SK-N-SH (cell line): ENCODE results near the gene TECPR2. TPM values are rescaled to one million over a fixed set of nuclear protein-coding genes. Genes with fewer than 3 reads are reported as not detected.

Source experiments
- CTCF ChIA-PET: fragments of 300-600, 350-600 bp; formaldehyde crosslinking; extraction: SDS; loops from one replicate; lab custom pipeline; 2021; lab: Yijun Ruan, JAX
- POLR2A ChIA-PET: fragments of 350-600 bp; sonication (Branson Sonifier 250); formaldehyde crosslinking; extraction: SDS; loops from one replicate; lab custom pipeline; 2020; ENCODE audit warnings: antibody characterized with exemption, inconsistent platforms; lab: Yijun Ruan, JAX
- DNase-seq: peaks from one replicate; pipeline ENCODE4 v3.0.0; 2012
- H2AFZ ChIP-seq: fragments of 200-600 bp; sonication (generic); 2 replicates; pipeline ENCODE4 v1.8.1; 2016; ENCODE audit warnings: antibody characterized with exemption, mild to moderate bottlenecking, low read depth
- H3F3A ChIP-seq: fragments of 200-600 bp; sonication (generic); replicated peaks from 2 replicates; pipeline ENCODE3; 2016; ENCODE audit warnings: antibody characterized with exemption, mild to moderate bottlenecking; ENCODE audit not compliant: insufficient read depth
- H3K27ac ChIP-seq, 2 experiments: fragments of 200-500 bp in 1 of 2; fragments of 200-600 bp in 1 of 2; sonication (Bioruptor generic) in 1 of 2; sonication (generic), shearing (Covaris generic) in 1 of 2; 2 replicates each; pipeline versions ENCODE4 v1.5.1 to v1.6.1; 2014 to 2016; ENCODE audit warnings: low read depth in 2 of 2, inconsistent platforms in 1 of 2, low read length in 1 of 2, mild to moderate bottlenecking in 1 of 2, mixed read lengths in 1 of 2
- H3K27me3 ChIP-seq: fragments of 200-600 bp; sonication (generic), shearing (Covaris generic); 2 replicates; pipeline ENCODE4 v1.6.1; 2016; ENCODE audit warnings: mixed run types; ENCODE audit not compliant: insufficient read depth
- H3K36me3 ChIP-seq, 2 experiments: fragments of 200-500 bp in 1 of 2; fragments of 200-600 bp in 1 of 2; sonication (Bioruptor generic) in 1 of 2; sonication (generic) in 1 of 2; replicated peaks in 1 of 2; 2 replicates each; pipeline versions ENCODE3 to v1.5.1; 2014 to 2016; ENCODE audit warnings: low read length in 1 of 2, mild to moderate bottlenecking in 1 of 2; ENCODE audit not compliant: insufficient read depth in 2 of 2, control insufficient read depth in 1 of 2
- H3K4me1 ChIP-seq, 2 experiments: fragments of 200-500 bp in 1 of 2; fragments of 200-600 bp in 1 of 2; sonication (Bioruptor generic) in 1 of 2; sonication (generic), shearing (Covaris generic) in 1 of 2; 2 replicates each; pipeline versions ENCODE4 v1.5.1 to v1.6.1; 2014 to 2016; ENCODE audit warnings: low read depth in 1 of 2, low read length in 1 of 2, mixed run types in 1 of 2; ENCODE audit not compliant: insufficient read depth in 2 of 2, control insufficient read depth in 1 of 2
- H3K4me2 ChIP-seq: fragments of 200-600 bp; sonication (generic), shearing (Covaris generic); 2 replicates; pipeline ENCODE4 v1.6.1; 2017; ENCODE audit warnings: mixed run types
- H3K4me3 ChIP-seq, 2 experiments: fragments of 200-500 bp in 1 of 2; fragments of 200-600 bp in 1 of 2; sonication (Bioruptor generic) in 1 of 2; sonication (generic), shearing (Covaris generic) in 1 of 2; 2 replicates each; pipeline versions ENCODE4 v1.5.1 to v1.8.1; 2014 to 2016; ENCODE audit warnings: low read depth in 2 of 2, inconsistent platforms in 1 of 2, low read length in 1 of 2, mild to moderate bottlenecking in 1 of 2, mixed read lengths in 1 of 2, moderate library complexity in 1 of 2
- H3K79me2 ChIP-seq: fragments of 200-600 bp; sonication (generic); 2 replicates; pipeline ENCODE4 v1.8.1; 2017; ENCODE audit warnings: mild to moderate bottlenecking; ENCODE audit not compliant: insufficient read depth
- H3K9ac ChIP-seq: fragments of 200-600 bp; sonication (generic); 2 replicates; pipeline ENCODE4 v1.6.1; 2017; ENCODE audit warnings: mixed run types
- H3K9me2 ChIP-seq: fragments of 200-600 bp; sonication (generic); 2 replicates; pipeline ENCODE4 v1.6.1; 2017; ENCODE audit warnings: mixed run types
- H3K9me3 ChIP-seq: fragments of 200-600 bp; sonication (generic); 2 replicates; pipeline ENCODE4 v1.6.1; 2017; ENCODE audit warnings: mixed run types, mild to moderate bottlenecking, moderate library complexity
- H4K20me1 ChIP-seq: fragments of 200-600 bp; sonication (generic); 2 replicates; pipeline ENCODE4 v1.6.1; 2017; ENCODE audit warnings: mild to moderate bottlenecking, mixed run types; ENCODE audit not compliant: insufficient read depth
- ELF1 ChIP-seq: IDR thresholded peaks from 2 replicates; pipeline ENCODE4 v1.4.0; 2012
- FOSL2 ChIP-seq: IDR thresholded peaks from 2 replicates; pipeline ENCODE4 v1.4.0; 2012; ENCODE audit warnings: low read depth, mild to moderate bottlenecking, moderate library complexity, borderline replicate concordance
- FOXJ3 ChIP-seq: sonication (generic); formaldehyde crosslinking; IDR thresholded peaks from 2 replicates; pipeline ENCODE4 v1.5.1; 2020; ENCODE audit warnings: mild to moderate bottlenecking, missing genetic modification reagents
- GABPA ChIP-seq: IDR thresholded peaks from 2 replicates; pipeline ENCODE4 v1.4.0; 2012; ENCODE audit warnings: low read depth, mild to moderate bottlenecking
- GATA2 ChIP-seq: sonication (generic); formaldehyde crosslinking; IDR thresholded peaks from 2 replicates; pipeline ENCODE4 v1.5.0; 2020; ENCODE audit warnings: mild to moderate bottlenecking, missing genetic modification reagents
- IRF3 ChIP-seq: fragments of 150-350 bp; IDR thresholded peaks from 2 replicates; pipeline ENCODE4 v1.6.1; 2016; ENCODE audit warnings: mild to moderate bottlenecking, low read depth, low read length
- MXI1 ChIP-seq: IDR thresholded peaks from 2 replicates; pipeline ENCODE4 v1.6.1; 2012; ENCODE audit warnings: mild to moderate bottlenecking, low read depth, low read length, improper control_type of control experiment
- NFIC ChIP-seq: IDR thresholded peaks from 2 replicates; pipeline ENCODE4 v1.4.0; 2012; ENCODE audit warnings: borderline replicate concordance
- NRF1 ChIP-seq: IDR thresholded peaks from 2 replicates; pipeline ENCODE4 v1.6.1; 2012; ENCODE audit warnings: low read depth, mild to moderate bottlenecking, low read length
- PBX3 ChIP-seq: IDR thresholded peaks from 2 replicates; pipeline ENCODE4; 2012
- POLR2AphosphoS5 ChIP-seq: IDR thresholded peaks from 2 replicates; pipeline ENCODE4 v1.6.1; 2012; ENCODE audit warnings: low read depth, low read length
- RAD21 ChIP-seq: IDR thresholded peaks from 2 replicates; pipeline ENCODE4 v1.6.1; 2012; ENCODE audit warnings: mild to moderate bottlenecking, low read length
- RXRA ChIP-seq: IDR thresholded peaks from 2 replicates; pipeline ENCODE4 v1.4.0; 2012; ENCODE audit warnings: low read depth, mild to moderate bottlenecking, borderline replicate concordance
- SMC3 ChIP-seq: IDR thresholded peaks from 2 replicates; pipeline ENCODE4 v1.6.1; 2012; ENCODE audit warnings: low read depth, low read length, improper control_type of control experiment
- TAF1 ChIP-seq: IDR thresholded peaks from 2 replicates; pipeline ENCODE4 v1.6.1; 2012; ENCODE audit warnings: low read depth, mild to moderate bottlenecking, low read length, moderate library complexity, borderline replicate concordance
- TEAD4 ChIP-seq: IDR thresholded peaks from 2 replicates; pipeline ENCODE4 v1.4.0; 2012; ENCODE audit warnings: mild to moderate bottlenecking, borderline replicate concordance; ENCODE audit not compliant: insufficient read depth
- ZBTB33 ChIP-seq: IDR thresholded peaks from 2 replicates; pipeline ENCODE4 v1.4.0; 2012; ENCODE audit warnings: low read depth, borderline replicate concordance
- WGBS: methylation state at CpG from one replicate; pipeline ENCODE4 v1.1.6; 2017; ENCODE audit warnings: low lambda C conversion rate; 5-methylcytosine and 5-hydroxymethylcytosine counted together
- polyA plus RNA-seq, 3 experiments: library from polyadenylated mRNA; depleted of rRNA; stranded (reverse); fragments of >200 nt; gene quantifications; 2 replicates each; pipeline ENCODE4 v1.2.3, GENCODE V29; 2012

The TECPR2 gene
- polyA plus RNA-seq, 1 of the 3 experiments (the other 2 are of a cell fraction), result 6.9 TPM

GRCh38 chr14:102523569-102524450 is 161.1 kb downstream of the TECPR2 start:
- peaks cover 8% of the 10 kb centered on the region for H3F3A ChIP-seq
- H3K79me2 ChIP-seq, result no peaks in the 10 kb centered on the region
- peak overlapping the region; percentile 79 for H3K4me2 ChIP-seq
- peak overlapping the region; percentile 92 for H2AFZ ChIP-seq
- H4K20me1 ChIP-seq, result no peaks in the 10 kb centered on the region
- ChIA-PET POLR2A (interaction anchor here (0.9 to 1.2 kb wide), 2 partner anchors 68 kb away, joined by 3 read pairs; no protein-coding TSS in a partner anchor), CTCF (interaction anchor here (0.7 to 4.4 kb wide), 23 partner anchors 8 to 309 kb away, joined by 3 to 36 read pairs (median 6); no protein-coding TSS in a partner anchor)
- H3K27ac ChIP-seq, result peak overlapping the region in 1 of 2 experiments; percentile 20; a peak in 1 of 4 replicates
- 86% methylated on average over 27 of the region's 34 CpGs for WGBS
- peak overlapping the region; percentile 12 to 69; a peak in 2 of 4 replicates for H3K4me3 ChIP-seq
- TF ChIP-seq PBX3 (no peak), RAD21 (no peak), IRF3 (no peak), ELF1 (no peak), SMC3 (no peak), FOXJ3 (CRISPR knock-in tag) (no peak), RXRA (no peak), FOSL2 (no peak), TAF1 (no peak), GABPA (no peak), NRF1 (no peak)
- H3K9ac ChIP-seq, result 0 out of 2 replicates have a peak overlapping the region, but pooled peaks have one; percentile 8
- no peak for DNase-seq
- H3K9me2 ChIP-seq, result no peaks in the 10 kb centered on the region
- H3K4me1 ChIP-seq, result peaks cover 0 to 12% of the 10 kb centered on the region in 2 experiments; a peak in 2 of 4 replicates
- H3K36me3 ChIP-seq, result no peaks in the 10 kb centered on the region
- H3K27me3 ChIP-seq, result no peaks in the 10 kb centered on the region
- no peaks in the 10 kb centered on the region for H3K9me3 ChIP-seq

GRCh38 chr14:102524451-102525218 is 161.9 kb downstream of the TECPR2 start:
- peak overlapping the region; percentile 79 for H3K4me2 ChIP-seq
- H3K27ac ChIP-seq, result peak overlapping the region; percentile 63 to 80
- no peaks in the 10 kb centered on the region for H4K20me1 ChIP-seq
- no peaks in the 10 kb centered on the region for H3K36me3 ChIP-seq
- peak; percentile 99 for DNase-seq
- ChIA-PET CTCF (interaction anchor here (0.6 to 4.4 kb wide), 35 partner anchors 9 to 548 kb away, joined by 3 to 36 read pairs (median 5); no protein-coding TSS in a partner anchor), POLR2A (interaction anchor here (1.2 kb wide), 1 partner anchor 67 kb away, joined by 3 read pairs; no protein-coding TSS in a partner anchor)
- H3K79me2 ChIP-seq, result no peaks in the 10 kb centered on the region
- H3F3A ChIP-seq, result peaks cover 8% of the 10 kb centered on the region
- H3K27me3 ChIP-seq, result no peaks in the 10 kb centered on the region
- under 1% methylated on average over 20 of the region's 32 CpGs for WGBS
- peak overlapping the region; percentile 63 for H3K9ac ChIP-seq
- peak overlapping the region; percentile 59 to 69 for H3K4me3 ChIP-seq
- H3K9me3 ChIP-seq, result no peaks in the 10 kb centered on the region
- peak overlapping the region; percentile 92 for H2AFZ ChIP-seq
- peaks cover 0 to 12% of the 10 kb centered on the region in 2 experiments; a peak in 2 of 4 replicates for H3K4me1 ChIP-seq
- no peaks in the 10 kb centered on the region for H3K9me2 ChIP-seq
- TF ChIP-seq GATA2 (CRISPR knock-in tag) (no peak), TEAD4 (no peak), ZBTB33 (no peak), MXI1 (peak; percentile 60), RAD21 (peak; percentile 77), GABPA (no peak), NFIC (peak; percentile 64; the same call in 1 of the 2 replicates), POLR2AphosphoS5 (peak; percentile 91), NRF1 (no peak; the same call in 1 of the 2 replicates), PBX3 (peak; percentile 78), RXRA (no peak)
